8988T (cell line): ENCODE measurements around the gene PCYT1A.
"Not testable (repeated sequence)": the region's sequence is repeated elsewhere in the genome, so short reads cannot be mapped to it uniquely, and the experiment has no call there.

ENCODE experiments used
- DNase-seq: peaks from one replicate; pipeline ENCODE4 v3.0.0; 2011

The PCYT1A gene

GRCh38 chr3:196189566-196190347 lies 97.8 kb downstream of the PCYT1A start:
- DNase-seq = no peak

DNA sequence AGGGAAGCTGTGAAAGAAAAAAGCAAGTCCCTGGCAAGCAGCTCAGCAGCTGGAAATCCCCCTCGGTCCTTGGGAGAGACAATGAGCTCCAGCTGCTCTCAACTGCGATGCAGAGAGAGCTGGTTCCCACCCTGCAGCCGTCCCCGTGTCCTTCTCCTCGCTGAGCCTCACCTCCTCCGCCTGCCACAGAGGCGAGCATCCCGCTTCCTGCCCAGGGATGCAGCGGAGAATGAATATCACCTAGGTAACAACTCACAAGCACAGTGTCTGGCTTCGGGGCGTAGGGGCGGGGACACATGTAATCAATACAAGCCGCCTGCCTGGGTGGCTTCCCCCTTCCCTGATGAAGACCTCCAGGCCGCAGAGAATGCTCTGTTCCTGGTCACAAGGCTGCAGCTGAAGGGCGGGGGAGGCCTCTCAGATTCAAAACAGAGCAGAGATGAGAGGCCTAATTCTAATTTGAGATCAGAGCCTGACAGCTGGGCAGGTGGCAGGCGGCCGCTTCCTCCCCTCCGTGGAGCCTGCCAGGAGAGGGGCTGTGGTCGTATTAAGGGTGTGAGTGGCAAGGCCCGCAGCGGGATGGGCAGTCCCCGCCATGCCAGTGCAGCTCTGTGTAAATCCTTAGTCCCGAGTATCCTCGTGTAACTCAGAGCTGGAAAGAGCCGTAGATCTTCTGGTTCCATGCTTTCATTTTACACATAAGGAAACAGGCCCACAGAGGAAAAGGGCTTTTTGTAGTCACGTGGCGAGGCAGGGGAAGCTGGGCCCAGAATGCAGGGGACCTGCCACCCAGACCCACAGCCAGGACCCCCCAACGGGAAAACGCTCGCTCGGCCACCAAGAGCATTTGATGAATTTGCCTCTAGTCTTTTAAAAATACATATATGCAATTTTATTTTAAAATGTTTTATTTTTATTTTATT lies 100.6 kb downstream of the PCYT1A start:
- DNase-seq = no peak

GRCh38 chr3:196184881-196185280 lies 102.6 kb downstream of the PCYT1A start:
- no peak for DNase-seq

GRCh38 chr3:196184169-196184432 lies 103.4 kb downstream of the PCYT1A start:
- DNase-seq = not testable (repeated sequence)

DNA sequence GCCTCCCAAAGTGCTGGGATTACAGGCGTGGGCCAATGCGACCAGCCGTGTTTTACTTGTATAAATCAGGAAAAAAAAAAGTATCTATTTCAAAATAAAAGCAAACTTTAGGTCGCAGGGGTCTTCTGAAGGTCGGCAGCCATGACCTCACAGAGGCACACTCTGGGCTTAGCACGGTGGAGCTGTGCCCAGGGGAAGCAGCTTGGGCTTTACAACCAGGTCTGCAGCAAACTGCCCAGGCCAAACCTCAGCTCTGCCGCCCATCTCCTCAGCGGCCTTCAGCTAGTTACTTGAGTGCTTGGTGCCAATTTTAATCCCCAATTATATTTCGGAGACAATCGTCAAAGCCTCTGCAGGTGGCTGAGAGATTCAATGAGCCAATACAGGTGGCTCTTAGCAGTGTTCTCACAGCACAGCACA lies 106.4 kb downstream of the PCYT1A start:
- DNase-seq = no peak

DNA sequence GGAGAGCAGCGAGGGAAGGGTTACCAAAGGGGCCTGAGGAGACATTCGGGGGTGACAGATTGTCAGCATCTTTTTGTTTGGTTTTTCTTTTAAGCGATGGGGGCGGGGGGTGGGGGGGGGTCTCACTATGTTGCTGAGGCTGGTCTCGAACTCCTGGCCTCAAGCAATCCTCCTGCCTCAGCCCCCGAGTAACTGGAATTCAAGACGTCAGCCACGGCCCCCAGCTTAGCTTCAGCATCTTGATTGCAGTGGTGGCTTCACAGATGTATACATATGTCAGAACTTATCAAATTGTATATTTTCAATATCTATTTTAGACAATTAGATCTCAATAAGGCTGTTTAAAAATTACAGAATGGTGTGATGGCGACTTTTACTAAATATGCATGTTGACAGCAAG lies 107.2 kb downstream of the PCYT1A start:
- DNase-seq = no peak
